ENCODE results near the gene CASP3.
"Not testable (repeated sequence)": the region's sequence is repeated elsewhere in the genome, so short reads cannot be mapped to it uniquely, and the experiment has no call there.

The CASP3 gene

DNA sequence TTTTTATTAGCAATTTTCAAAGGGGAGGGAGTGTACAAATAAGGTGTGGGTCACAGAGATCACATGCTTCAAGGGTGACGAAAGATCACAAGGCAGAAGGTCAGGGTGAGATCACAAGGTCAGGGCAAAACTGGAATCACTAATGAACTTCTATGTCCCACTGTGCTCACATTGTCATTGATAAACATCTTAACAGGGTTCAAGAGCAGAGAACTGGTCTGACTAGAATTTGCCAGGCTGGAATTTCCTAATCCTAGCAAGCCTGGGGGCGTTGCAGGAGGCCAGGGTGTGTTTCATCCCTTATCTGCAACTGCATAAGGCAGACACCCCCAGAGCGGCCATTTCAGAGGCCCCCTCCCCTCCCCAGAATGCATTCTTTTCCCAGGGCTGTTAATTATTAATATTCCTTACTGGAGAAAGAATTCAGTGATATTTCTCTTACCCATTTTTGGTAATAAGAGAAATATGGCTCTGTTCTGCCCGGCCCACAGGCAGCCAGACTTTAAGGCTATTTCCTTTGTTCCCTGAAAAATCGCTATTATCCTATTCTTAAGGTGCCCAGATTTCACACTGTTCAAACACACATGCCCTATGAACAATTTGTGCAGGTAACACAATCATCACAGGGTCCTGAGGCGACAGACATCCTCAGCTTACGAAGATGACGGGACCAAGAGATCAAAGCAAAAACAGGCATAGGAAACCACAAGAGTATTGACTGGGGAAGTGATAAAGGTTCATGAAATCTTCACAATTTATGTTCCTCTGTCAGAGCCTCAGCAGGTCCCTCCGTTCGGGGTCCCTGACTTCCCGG lies 23.3 kb downstream of the CASP3 start:
- H3K9me3 ChIP-seq (replicated peaks in 1 of 2; ENCODE audit: control insufficient read depth in 2 of 2, insufficient read depth in 1 of 2, low read depth in 1 of 2, low read length in 2 of 2), result peaks cover 0 to 14% of the 10 kb centered on the region in 2 donors
- H4K91ac ChIP-seq (ENCODE audit: low read depth, low read length, poor library complexity); H2BK15ac ChIP-seq (ENCODE audit: low read length); H2AK5ac ChIP-seq (ENCODE audit: low read depth, low read length); H3K23ac ChIP-seq (ENCODE audit: low read depth, low read length, poor library complexity); H4K8ac ChIP-seq (ENCODE audit: low read depth, low read length); H3K79me1 ChIP-seq (ENCODE audit: low read depth, low read length); H3K4me2 ChIP-seq (ENCODE audit: insufficient read depth, low read length, poor library complexity, severe bottlenecking); H2AFZ ChIP-seq (ENCODE audit: low read length); H2BK120ac ChIP-seq (ENCODE audit: low read depth, low read length); DNase-seq (ENCODE audit: low spot score); H3K4me3 ChIP-seq (ENCODE audit: low read length in 2 of 2); H3K27ac ChIP-seq (replicated peaks; ENCODE audit: low read length); H2BK5ac ChIP-seq (ENCODE audit: low read length); H3K14ac ChIP-seq (ENCODE audit: low read length); H3K27me3 ChIP-seq (ENCODE audit: control insufficient read depth in 3 of 3, insufficient read depth in 3 of 3, low read depth in 1 of 3, low read length in 3 of 3); H3K18ac ChIP-seq (ENCODE audit: low read length); H3K9ac ChIP-seq (ENCODE audit: low read depth, low read length, poor library complexity); H2BK12ac ChIP-seq (ENCODE audit: low read length); H3K4me1 ChIP-seq (ENCODE audit: control insufficient read depth in 2 of 2, insufficient read depth in 1 of 2, low read depth in 1 of 2, low read length in 2 of 2); H3K4ac ChIP-seq (ENCODE audit: low read length): not testable (repeated sequence)
- WGBS, 2 donors (ENCODE audit: extremely low coverage in 2 of 2, insufficient read length in 2 of 2, insufficient replicate concordance in 1 of 2), result no CpG with 5 or more reads among the region's 11 CpGs
- H3K36me3 ChIP-seq (replicated peaks in 1 of 2; ENCODE audit: control insufficient read depth in 2 of 2, insufficient read depth in 2 of 2, low read length in 2 of 2), result peaks cover 6 to 46% of the 10 kb centered on the region in 2 donors

DNA sequence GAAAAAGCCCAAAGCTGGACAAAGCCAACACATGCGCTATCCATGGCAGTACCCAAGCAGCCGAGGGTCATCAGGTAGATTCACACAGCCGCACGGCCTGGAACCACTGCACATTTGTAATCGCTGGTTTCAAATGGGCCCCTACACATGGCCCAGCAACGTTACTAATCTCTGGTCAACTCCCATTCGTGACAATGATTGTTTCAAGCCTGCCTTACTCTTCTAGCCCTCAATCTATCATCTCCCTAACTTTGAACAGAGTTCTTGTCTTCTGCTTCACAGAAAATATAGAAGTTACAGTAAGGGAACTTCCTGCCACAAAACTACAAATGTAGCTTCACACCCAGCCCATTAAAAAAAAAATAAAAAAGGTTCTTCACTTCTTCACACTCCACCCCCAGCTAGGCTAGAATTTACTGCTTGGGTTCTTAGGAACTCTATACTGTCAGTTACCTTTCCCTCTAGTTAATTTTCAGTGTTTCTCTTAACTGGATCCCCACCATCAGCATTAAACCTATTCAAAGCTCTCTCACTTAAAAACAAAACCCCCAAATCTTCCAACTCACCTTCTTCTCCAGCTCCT lies 24.2 kb downstream of the CASP3 start:
- Histone ChIP-seq H2AK5ac (ENCODE audit: low read depth, low read length) (no peak overlapping the region), H3K4ac (ENCODE audit: low read length) (no peak overlapping the region), H2BK15ac (ENCODE audit: low read length) (no peak overlapping the region), H3K4me3 (ENCODE audit: low read length in 2 of 2) (no peak overlapping the region), H3K36me3 (replicated peaks in 1 of 2; ENCODE audit: control insufficient read depth in 2 of 2, insufficient read depth in 2 of 2, low read length in 2 of 2) (peaks cover 4 to 37% of the 10 kb centered on the region in 2 donors), H3K9me3 (replicated peaks in 1 of 2; ENCODE audit: control insufficient read depth in 2 of 2, insufficient read depth in 1 of 2, low read depth in 1 of 2, low read length in 2 of 2) (peaks cover 0 to 14% of the 10 kb centered on the region in 2 donors), H3K18ac (ENCODE audit: low read length) (no peak overlapping the region), H4K8ac (ENCODE audit: low read depth, low read length) (no peak overlapping the region), H2BK120ac (ENCODE audit: low read depth, low read length) (no peak overlapping the region), H3K79me1 (ENCODE audit: low read depth, low read length) (no peaks in the 10 kb centered on the region), H3K27ac (replicated peaks; ENCODE audit: low read length) (no peak overlapping the region), H3K9ac (ENCODE audit: low read depth, low read length, poor library complexity) (no peak overlapping the region), H3K27me3 (ENCODE audit: control insufficient read depth in 3 of 3, insufficient read depth in 3 of 3, low read depth in 1 of 3, low read length in 3 of 3) (no peaks in the 10 kb centered on the region), H4K91ac (ENCODE audit: low read depth, low read length, poor library complexity) (no peak overlapping the region), H3K4me2 (ENCODE audit: insufficient read depth, low read length, poor library complexity, severe bottlenecking) (no peak overlapping the region), H3K4me1 (ENCODE audit: control insufficient read depth in 2 of 2, insufficient read depth in 1 of 2, low read depth in 1 of 2, low read length in 2 of 2) (no peaks in the 10 kb centered on the region), H2BK12ac (ENCODE audit: low read length) (no peak overlapping the region), H3K14ac (ENCODE audit: low read length) (no peak overlapping the region), H2BK5ac (ENCODE audit: low read length) (no peak overlapping the region), H2AFZ (ENCODE audit: low read length) (no peak overlapping the region), H3K23ac (ENCODE audit: low read depth, low read length, poor library complexity) (no peak overlapping the region)
- WGBS, 2 donors (ENCODE audit: extremely low coverage in 2 of 2, insufficient read length in 2 of 2, insufficient replicate concordance in 1 of 2), result no CpG with 5 or more reads among the region's 7 CpGs
- no peak for DNase-seq (ENCODE audit: low spot score)

DNA sequence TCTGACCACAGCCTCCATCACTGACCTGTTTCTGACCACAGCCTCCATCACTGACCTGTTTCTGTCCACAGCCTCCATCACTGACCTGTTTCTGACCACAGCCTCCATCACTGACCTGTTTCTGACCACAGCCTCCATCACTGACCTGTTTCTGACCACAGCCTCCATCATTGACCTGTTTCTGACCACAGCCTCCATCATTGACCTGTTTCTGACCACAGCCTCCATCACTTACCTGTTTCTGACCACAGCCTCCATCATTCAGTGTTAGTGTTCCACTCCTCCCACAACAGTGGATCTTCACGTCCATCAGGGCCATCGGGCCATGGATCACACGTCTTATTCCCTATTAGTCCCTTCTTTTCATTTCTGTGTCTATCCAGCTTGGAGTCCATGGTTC lies 24.7 kb downstream of the CASP3 start:
- H3K9ac ChIP-seq (ENCODE audit: low read depth, low read length, poor library complexity); H2BK15ac ChIP-seq (ENCODE audit: low read length); H3K27me3 ChIP-seq (ENCODE audit: control insufficient read depth in 3 of 3, insufficient read depth in 3 of 3, low read depth in 1 of 3, low read length in 3 of 3); H3K4me1 ChIP-seq (ENCODE audit: control insufficient read depth in 2 of 2, insufficient read depth in 1 of 2, low read depth in 1 of 2, low read length in 2 of 2); H2BK12ac ChIP-seq (ENCODE audit: low read length); H3K18ac ChIP-seq (ENCODE audit: low read length); H3K23ac ChIP-seq (ENCODE audit: low read depth, low read length, poor library complexity); H2AK5ac ChIP-seq (ENCODE audit: low read depth, low read length); DNase-seq (ENCODE audit: low spot score); H3K79me1 ChIP-seq (ENCODE audit: low read depth, low read length); H3K14ac ChIP-seq (ENCODE audit: low read length); H4K91ac ChIP-seq (ENCODE audit: low read depth, low read length, poor library complexity); H3K4me3 ChIP-seq (ENCODE audit: low read length in 2 of 2); H2BK120ac ChIP-seq (ENCODE audit: low read depth, low read length); H4K8ac ChIP-seq (ENCODE audit: low read depth, low read length); H2AFZ ChIP-seq (ENCODE audit: low read length); H3K4me2 ChIP-seq (ENCODE audit: insufficient read depth, low read length, poor library complexity, severe bottlenecking); H3K27ac ChIP-seq (replicated peaks; ENCODE audit: low read length); H2BK5ac ChIP-seq (ENCODE audit: low read length); H3K4ac ChIP-seq (ENCODE audit: low read length): not testable (repeated sequence)
- peaks cover 4 to 32% of the 10 kb centered on the region in 2 donors for H3K36me3 ChIP-seq (replicated peaks in 1 of 2; ENCODE audit: control insufficient read depth in 2 of 2, insufficient read depth in 2 of 2, low read length in 2 of 2)
- no CpG with 5 or more reads among the region's 3 CpGs for WGBS, 2 donors (ENCODE audit: extremely low coverage in 2 of 2, insufficient read length in 2 of 2, insufficient replicate concordance in 1 of 2)
- peaks cover 0 to 14% of the 10 kb centered on the region in 2 donors for H3K9me3 ChIP-seq (replicated peaks in 1 of 2; ENCODE audit: control insufficient read depth in 2 of 2, insufficient read depth in 1 of 2, low read depth in 1 of 2, low read length in 2 of 2)

GRCh38 chr4:184621518-184621917 lies 27.7 kb downstream of the CASP3 start:
- H3K18ac ChIP-seq (ENCODE audit: low read length), result no peak overlapping the region
- no peak overlapping the region for H3K9ac ChIP-seq (ENCODE audit: low read depth, low read length, poor library complexity)
- no peak overlapping the region for H4K8ac ChIP-seq (ENCODE audit: low read depth, low read length)
- no CpG with 5 or more reads among the region's 3 CpGs for WGBS, 2 donors (ENCODE audit: extremely low coverage in 2 of 2, insufficient read length in 2 of 2, insufficient replicate concordance in 1 of 2)
- H2BK15ac ChIP-seq (ENCODE audit: low read length), result no peak overlapping the region
- DNase-seq (ENCODE audit: low spot score), result no peak
- no peaks in the 10 kb centered on the region for H3K4me1 ChIP-seq (ENCODE audit: control insufficient read depth in 2 of 2, insufficient read depth in 1 of 2, low read depth in 1 of 2, low read length in 2 of 2)
- H3K36me3 ChIP-seq (replicated peaks in 1 of 2; ENCODE audit: control insufficient read depth in 2 of 2, insufficient read depth in 2 of 2, low read length in 2 of 2), result peaks cover 0 to 2% of the 10 kb centered on the region in 2 donors
- H2AFZ ChIP-seq (ENCODE audit: low read length), result no peak overlapping the region
- H3K4me3 ChIP-seq (ENCODE audit: low read length in 2 of 2), result no peak overlapping the region
- no peak overlapping the region for H2BK5ac ChIP-seq (ENCODE audit: low read length)
- H2AK5ac ChIP-seq (ENCODE audit: low read depth, low read length), result no peak overlapping the region
- H2BK12ac ChIP-seq (ENCODE audit: low read length), result no peak overlapping the region
- H3K4ac ChIP-seq (ENCODE audit: low read length), result no peak overlapping the region
- no peak overlapping the region for H3K4me2 ChIP-seq (ENCODE audit: insufficient read depth, low read length, poor library complexity, severe bottlenecking)
- no peaks in the 10 kb centered on the region for H3K79me1 ChIP-seq (ENCODE audit: low read depth, low read length)
- peaks cover 0 to 5% of the 10 kb centered on the region in 2 donors for H3K9me3 ChIP-seq (replicated peaks in 1 of 2; ENCODE audit: control insufficient read depth in 2 of 2, insufficient read depth in 1 of 2, low read depth in 1 of 2, low read length in 2 of 2)
- H3K27me3 ChIP-seq (ENCODE audit: control insufficient read depth in 3 of 3, insufficient read depth in 3 of 3, low read depth in 1 of 3, low read length in 3 of 3), result no peaks in the 10 kb centered on the region
- no peak overlapping the region for H4K91ac ChIP-seq (ENCODE audit: low read depth, low read length, poor library complexity)
- H3K14ac ChIP-seq (ENCODE audit: low read length), result no peak overlapping the region
- H2BK120ac ChIP-seq (ENCODE audit: low read depth, low read length), result no peak overlapping the region
- no peak overlapping the region for H3K23ac ChIP-seq (ENCODE audit: low read depth, low read length, poor library complexity)
- no peak overlapping the region for H3K27ac ChIP-seq (replicated peaks; ENCODE audit: low read length)

All from neuronal stem cell (in vitro differentiated cells).